NAMALWA (cell line): ENCODE measurements around the gene IGF2R.

Experiments
- DNase-seq: peaks from one replicate; pipeline ENCODE4 v3.0.0-alpha.2; 2015; ENCODE audit warnings: low spot score

The IGF2R gene

DNA sequence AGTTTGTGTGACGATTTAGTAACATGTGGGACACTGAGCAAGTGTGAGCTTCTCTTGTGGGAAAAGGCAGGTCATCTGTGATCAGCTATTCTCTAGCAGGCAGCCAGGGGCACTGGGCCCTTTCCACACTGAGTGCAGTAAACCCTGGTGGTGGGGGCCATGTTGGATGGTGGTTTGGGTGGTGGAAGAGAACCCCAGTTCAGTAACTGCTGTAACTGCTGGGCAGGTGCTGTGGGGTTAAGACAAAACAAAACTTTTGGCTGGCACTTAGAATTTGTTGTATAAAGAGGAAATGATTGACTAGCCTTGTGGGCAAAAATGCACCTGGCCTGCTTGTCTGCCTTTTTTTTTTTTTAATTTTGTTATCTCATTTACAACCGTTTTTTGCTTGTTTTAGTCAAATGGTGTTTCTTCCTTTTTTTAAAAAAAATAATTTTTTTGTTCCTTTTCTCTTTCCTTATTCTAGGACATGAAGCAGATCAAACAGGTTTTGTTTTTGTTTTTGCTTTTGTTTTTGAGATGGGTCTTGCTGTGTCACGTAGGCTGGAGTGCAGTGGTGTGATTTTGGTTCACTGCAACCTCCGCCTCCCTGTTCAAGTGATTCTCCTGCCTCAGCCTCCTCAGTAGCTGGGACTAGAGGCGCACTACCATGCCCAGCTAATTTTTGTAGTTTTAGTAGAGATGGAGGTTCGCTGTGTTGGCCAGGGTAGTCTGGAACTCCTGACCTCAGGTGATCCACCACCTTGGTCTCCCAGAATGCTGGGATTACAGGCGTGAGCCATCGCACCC lies 59.8 kb downstream of the IGF2R start:
- DNase-seq, result peak; percentile 72

DNA sequence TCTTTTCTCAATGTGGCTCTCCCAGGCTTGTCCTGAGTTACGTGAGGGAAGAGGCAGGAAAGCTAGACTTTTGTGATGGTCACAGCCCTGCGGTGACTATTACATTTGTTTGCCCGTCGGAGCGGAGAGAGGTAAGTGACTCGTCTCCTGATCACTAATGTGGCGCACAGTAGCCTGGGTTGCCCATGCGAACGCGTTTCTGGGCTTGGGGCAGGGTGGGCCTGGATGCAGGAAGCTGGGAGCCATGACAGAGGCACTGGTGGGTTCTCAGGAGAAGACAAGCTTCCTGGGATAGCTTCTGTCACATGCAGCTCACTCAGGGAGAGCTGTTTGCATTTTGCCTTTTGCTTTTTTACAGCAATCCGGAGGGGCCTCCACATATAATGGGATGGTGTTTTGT lies 60.6 kb downstream of the IGF2R start:
- no peak for DNase-seq

GRCh38 chr6:160030103-160030502 lies 61.2 kb downstream of the IGF2R start:
- peak; percentile 51 for DNase-seq

- no peak for DNase-seq
These were observed 62.6 kb downstream of the IGF2R start for GRCh38 chr6:160031442-160031841.

DNA sequence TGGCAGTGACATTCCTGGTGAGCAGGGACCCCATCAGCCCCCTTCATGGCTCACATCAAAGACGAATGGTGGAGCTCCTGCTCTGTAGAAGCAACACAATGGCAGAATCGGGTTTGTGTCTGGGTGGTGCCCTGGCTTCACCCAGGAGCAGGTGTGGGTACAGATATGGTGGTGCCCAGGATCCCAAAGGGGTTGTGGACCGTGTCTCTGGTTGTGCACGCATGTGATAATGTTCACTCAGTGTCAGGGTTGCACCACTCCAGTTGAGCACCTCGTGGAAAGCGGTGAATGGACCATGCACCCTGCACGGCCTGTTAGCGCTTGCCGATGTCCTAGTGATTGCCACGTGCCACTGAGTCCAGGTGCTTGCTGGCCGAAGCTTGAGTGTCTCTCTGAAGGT lies 63.0 kb downstream of the IGF2R start:
- no peak for DNase-seq

- no peak for DNase-seq
These were observed 63.7 kb downstream of the IGF2R start for GRCh38 chr6:160032538-160032937.

- no peak for DNase-seq
These were observed 65.4 kb downstream of the IGF2R start for GRCh38 chr6:160034036-160034930.

- no peak for DNase-seq
These were observed 66.4 kb downstream of the IGF2R start for GRCh38 chr6:160035241-160035640.

- DNase-seq, result no peak
These were observed 66.9 kb downstream of the IGF2R start for GRCh38 chr6:160035693-160036330.

DNA sequence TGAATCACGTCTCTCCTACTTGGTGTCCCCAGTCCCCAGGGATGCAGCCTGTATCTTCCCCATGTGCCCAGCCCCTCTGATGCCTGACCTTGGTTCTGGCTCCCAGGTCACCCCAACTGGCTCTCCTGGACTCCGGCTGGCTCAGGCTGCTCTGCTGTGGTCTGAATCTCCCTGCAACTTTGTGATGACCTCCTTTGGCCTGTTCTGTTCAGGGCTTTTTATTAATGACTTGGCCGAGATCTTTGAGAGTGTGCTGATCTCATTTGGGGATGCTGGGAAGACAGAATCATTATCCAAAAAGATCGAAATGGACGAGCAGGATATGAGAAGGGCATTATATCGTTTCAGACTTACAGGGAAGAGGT lies 67.4 kb downstream of the IGF2R start:
- DNase-seq, result no peak

DNA sequence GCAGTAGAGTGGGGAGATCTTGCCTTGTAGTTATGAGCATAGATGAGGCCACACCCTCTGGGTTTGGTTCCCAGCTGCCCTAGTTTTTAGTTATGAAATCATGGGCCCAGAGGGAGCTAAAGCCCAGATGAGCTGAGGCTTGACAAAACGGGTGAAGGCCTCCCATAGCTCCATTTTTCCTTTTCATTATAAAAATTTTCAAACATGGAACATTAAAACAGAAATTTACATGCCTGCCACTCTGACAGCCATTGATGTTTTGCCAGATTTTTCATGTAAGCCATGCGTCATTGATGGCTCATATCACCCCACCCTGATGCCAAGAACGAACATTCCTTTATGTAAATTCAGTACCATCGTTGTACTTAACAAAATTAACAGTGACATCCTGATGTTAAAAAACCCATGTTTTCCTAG lies 67.9 kb downstream of the IGF2R start:
- no peak for DNase-seq

- DNase-seq, result no peak
These were observed 69.6 kb downstream of the IGF2R start for GRCh38 chr6:160038479-160038878.

DNA sequence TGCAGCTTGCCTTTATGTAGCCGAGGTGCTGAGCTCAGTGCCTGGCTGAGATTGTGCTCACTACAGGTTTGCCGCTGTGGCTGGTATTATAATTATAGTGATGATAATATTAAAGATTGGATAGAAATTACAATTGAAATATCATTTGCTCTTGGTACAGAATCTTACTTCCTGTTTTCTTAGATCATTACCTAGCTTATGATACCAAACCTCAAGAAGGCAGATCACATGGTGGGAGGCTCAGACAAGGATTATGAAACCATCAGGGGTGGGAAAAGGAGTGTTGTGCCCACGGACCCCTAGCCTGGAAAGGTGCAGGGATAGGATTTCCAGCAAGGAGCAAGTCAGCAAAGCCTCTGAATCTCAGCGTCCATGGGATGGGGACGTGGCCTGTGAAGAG lies 70.6 kb downstream of the IGF2R start:
- no peak for DNase-seq

DNA sequence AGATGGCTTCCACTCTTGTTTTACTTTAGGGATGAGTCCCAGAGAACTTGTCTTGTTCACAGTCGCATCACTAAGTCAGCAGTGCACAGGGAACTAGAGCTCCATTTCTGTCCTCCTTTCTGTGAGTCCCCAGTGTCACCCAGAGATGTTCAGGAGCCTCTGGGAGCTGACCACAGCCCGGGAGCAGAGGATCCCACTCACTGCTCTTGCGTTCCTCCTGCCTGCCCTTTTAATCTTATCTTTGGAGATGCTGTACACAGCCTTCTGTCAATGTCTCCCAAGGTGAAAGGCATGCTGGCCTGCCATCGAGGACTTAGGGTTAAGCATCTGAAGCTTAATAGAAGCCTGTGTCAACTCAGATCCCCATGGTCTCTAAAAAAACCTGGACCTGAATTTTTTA lies 71.2 kb downstream of the IGF2R start:
- no peak for DNase-seq

- DNase-seq, result no peak
These were observed 71.8 kb downstream of the IGF2R start for GRCh38 chr6:160040527-160041264.

DNA sequence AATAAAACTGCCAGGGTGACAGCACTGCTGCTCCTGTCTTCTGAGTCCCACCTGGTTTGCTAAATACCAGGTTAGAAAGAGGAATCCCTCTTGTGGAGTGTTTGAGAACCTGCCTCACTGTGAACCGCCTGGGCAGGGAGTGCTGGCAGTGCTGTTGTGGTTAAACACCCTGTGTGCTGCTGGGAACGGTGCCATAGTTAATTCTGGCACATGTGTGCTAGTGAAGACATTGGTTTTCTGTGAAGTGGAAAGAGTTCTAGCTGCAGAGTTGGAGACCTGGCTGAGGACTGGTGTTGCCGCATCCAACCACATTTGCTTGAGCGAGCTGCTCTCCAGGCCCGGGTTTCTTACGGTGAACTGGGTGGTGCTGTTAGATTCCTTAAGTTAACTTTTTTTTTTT lies 72.7 kb downstream of the IGF2R start:
- DNase-seq, result no peak

- no peak for DNase-seq
These were observed 73.3 kb downstream of the IGF2R start for GRCh38 chr6:160042014-160042773.

DNA sequence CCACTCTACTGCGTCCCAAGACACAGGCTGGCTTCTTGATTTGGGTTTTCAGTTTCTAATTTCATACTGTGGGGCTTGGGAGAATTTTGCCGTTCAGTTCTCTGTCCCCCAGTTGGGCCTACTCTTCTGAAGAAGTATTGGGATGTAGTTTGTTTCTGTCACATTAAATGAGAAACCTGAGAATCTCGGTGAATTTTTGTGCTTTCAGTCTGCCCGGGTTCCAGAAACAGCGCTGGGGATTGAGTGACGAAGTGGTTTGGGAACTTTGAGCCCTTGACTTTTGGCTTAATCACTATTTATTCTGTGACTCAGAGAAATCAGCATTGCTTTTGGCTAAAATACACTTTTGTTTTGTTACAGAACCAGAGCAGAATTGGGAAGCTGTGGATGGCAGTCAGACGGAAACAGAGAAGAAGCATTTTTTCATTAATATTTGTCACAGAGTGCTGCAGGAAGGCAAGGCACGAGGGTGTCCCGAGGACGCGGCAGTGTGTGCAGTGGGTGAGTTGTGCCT lies 74.0 kb downstream of the IGF2R start:
- no peak for DNase-seq

DNA sequence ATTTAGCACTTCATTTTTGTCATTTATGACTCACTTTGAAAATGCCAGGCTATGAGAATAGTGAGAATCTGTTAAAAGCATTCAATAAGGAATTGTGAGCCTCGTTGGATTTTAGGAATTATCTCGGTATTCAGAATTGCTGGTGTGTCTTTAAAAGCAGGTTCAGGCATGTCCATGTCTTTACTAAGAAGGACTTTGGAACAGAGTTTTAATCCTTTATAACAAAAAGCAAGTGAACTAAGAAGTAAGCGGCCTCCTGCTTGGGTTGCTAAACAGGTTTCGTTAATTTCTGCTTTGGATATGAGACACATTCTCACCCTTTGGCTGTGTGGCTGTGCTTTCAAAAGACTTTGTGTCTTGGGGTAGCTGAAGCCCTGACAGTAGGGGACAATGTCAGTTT lies 74.9 kb downstream of the IGF2R start:
- DNase-seq, result no peak

DNA sequence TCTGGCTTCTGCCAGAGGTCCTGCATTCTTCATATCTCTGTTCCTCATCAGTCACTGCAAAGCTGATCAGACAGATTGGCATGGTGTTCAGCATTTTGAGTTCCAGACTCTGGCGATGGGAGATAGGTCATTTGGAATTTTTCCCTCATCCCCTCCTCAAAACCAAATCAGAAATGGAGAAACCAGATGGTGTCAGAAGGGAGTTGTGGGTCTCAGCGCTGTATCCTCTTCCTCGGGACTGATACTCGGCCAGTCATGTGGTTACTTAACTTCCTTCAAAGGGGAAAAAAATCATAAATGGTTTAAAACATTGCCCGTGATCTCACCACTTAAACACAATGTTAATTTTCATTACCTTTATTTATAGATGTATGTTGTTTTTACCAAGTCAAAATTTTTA lies 75.8 kb downstream of the IGF2R start:
- no peak for DNase-seq

DNA sequence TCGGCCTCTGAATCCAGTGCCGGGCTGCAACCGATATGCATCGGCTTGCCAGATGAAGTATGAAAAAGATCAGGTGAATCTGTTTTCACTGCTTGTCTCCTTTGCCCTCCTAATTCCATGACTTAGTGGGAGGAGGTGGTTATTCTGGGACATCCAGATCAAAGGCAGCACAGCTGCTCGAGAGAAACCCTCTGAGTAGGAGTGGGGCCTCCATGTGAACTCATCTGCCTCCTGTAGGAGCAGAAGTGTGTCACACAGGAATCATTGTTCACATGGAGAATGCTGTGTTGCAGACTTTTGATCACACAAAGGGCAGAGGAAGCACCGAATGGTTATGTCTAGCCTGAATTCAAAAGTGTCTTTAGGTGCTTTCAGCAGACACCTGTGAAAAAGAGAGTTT lies 79.6 kb downstream of the IGF2R start:
- DNase-seq, result no peak
